ENCODE results near the gene TMEM181. TPM values are rescaled to one million over a fixed set of nuclear protein-coding genes. Genes with fewer than 3 reads are reported as not detected.
"Not testable (repeated sequence)": the region's sequence is repeated elsewhere in the genome, so short reads cannot be mapped to it uniquely, and the experiment has no call there.

The TMEM181 gene
- total RNA-seq, 1 donor from 2014 or later = 57.9 TPM

GRCh38 chr6:158536891-158537798 is 22.7 kb upstream of the TMEM181 start:
- no peak for DNase-seq

- no peak for DNase-seq
Measured at GRCh38 chr6:158538741-158539140, 21.1 kb upstream of the TMEM181 start.

GRCh38 chr6:158539413-158539812 is 20.5 kb upstream of the TMEM181 start:
- no peak for DNase-seq

- DNase-seq = no peak
Measured at GRCh38 chr6:158539881-158540280, 20.0 kb upstream of the TMEM181 start.

- no peak for DNase-seq
Measured at GRCh38 chr6:158543606-158544185, 16.2 kb upstream of the TMEM181 start.

DNA sequence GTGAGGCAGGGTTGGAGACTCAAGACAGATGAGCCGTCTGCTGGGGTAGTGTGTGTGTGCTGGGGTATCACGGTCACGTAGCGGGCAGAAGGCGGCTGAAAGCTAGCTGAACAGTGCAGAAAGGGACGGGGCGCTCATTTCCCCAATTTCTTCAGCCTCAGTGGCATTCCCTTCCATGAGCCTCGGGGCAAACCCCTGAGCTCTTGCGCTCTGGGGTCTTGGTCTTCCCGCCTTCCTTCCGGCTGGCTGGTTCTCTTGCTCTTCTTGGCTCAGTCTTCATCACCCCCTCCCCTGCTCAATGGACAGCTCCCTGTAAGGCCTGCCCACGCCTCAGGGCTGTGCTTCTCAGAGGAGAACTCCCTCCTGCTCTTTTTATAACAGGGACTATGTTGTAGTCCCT is 15.5 kb upstream of the TMEM181 start:
- no peak for DNase-seq

DNA sequence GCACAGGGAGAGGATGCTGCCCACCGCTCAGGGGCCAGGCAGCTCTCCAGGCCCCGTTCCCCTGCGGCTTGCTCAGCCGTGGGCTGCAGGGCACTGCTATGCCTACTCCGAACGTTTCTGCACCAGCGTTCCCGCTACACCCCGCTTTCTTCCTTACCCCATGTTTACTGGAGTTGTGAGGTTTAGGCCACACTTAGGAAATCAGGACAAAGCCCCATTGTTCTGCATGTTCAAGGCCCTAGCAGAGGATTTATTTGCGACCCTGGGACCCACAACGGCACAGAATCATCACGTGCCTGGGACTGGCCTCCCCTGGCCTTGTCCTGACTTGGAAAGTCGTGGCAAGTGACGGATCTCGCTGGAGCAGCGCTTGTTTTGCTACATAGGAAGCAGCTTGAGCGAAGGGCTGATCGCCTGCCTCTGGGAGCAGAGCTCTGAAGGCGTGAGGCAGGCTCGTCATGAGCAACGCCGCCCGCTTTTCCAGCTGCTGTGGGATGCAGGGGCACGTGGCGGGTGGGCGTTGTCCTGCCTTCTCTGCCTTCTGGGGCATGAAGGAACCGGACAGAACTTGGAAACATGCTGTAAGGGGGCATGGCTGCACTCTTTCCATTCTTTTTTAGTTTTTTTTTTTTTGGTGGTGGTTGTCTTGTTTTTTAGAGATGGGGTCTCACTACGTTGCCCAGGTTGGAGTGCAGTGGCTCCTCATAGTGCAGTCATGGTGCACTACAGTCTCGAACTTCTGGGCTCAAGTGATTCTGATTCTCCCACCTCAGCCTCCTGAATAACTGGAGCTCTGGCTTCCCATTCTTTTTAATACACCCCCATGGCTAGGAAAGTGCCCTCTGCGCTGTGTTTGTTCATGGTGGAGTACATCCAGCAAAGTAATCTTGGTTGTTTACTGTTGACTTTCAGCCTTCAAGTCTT is 14.6 kb upstream of the TMEM181 start:
- DNase-seq = no peak

- DNase-seq = no peak
Measured at GRCh38 chr6:158548418-158549161, 11.3 kb upstream of the TMEM181 start.

GRCh38 chr6:158552055-158552795 is 7.7 kb upstream of the TMEM181 start:
- no peak for DNase-seq

GRCh38 chr6:158552796-158553138 is 7.1 kb upstream of the TMEM181 start:
- DNase-seq = no peak

DNA sequence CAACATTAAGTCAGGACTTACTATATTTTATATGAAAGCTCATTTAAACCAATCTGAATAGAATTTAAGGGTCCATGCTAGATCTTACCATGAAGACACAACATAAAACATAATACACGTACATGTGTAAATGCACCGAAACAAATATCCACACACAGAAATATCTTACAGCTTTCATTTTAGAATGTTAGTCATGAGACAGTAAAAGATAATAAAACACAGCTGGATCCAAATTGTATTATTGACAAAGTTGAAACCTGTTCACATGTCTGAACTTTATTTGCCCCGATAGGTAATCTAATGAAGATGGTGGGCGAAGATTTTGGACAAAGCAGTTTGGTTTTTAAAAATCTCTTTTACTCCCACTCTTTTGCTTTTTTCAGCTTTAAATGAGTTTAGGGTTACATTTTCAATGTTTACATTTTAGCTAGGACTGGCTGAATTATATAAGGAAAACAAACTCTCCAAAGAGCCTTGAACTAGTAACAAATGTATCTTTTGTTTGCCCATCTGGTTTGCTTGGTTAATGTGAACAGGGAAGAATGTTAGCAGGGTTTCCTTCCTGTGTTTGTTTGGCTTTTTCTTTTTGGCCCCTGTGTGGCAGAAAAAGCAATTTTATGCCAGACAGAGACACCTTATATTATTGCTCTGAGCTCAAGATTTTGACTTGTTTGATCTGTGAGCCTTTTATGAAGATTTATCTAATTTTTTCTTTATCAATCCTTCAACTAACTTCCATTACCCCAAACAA is 5.1 kb upstream of the TMEM181 start:
- DNase-seq = peak; percentile 74

DNA sequence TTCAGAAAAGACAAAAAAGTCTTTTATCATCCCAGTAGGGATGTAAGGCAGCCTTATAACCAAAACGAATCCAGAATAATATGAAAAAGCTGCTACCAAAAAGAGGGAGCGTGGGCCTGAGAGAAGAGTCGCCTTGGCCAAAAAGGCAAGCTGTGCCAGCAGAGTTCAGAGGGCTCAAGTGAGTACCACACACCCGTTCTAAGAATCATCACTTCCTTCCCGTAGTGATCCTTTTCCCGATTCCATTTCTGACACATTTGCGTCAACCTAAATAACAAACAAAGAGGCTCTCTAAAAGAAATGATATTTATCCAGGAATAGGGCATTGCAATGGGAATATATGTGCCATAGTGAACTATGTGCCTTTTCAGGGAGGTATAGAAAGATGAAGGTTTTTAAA is 3.8 kb upstream of the TMEM181 start:
- peak; percentile 86 for DNase-seq

DNA sequence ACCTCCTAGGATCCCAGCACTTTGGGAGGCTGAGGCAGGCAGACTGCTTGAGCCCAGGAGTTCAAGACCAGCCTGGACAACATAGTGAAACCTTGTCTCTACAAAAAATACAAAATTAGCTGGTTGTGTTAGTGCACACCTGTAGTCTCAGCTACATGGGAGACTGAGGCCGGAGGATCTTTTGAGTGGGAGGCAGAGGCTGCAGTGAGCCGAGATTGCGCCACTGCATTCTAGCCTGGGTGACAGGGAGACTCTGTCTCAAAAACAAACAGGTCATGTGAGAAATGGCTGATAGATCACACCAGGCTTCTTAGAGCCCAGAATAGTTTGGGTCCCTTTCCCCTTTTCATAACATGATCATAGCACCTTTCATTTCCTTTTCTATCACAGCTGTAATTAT is 2.8 kb upstream of the TMEM181 start:
- not testable (repeated sequence) for DNase-seq

GRCh38 chr6:158557927-158558326 is 2.0 kb upstream of the TMEM181 start:
- DNase-seq = no peak

DNA sequence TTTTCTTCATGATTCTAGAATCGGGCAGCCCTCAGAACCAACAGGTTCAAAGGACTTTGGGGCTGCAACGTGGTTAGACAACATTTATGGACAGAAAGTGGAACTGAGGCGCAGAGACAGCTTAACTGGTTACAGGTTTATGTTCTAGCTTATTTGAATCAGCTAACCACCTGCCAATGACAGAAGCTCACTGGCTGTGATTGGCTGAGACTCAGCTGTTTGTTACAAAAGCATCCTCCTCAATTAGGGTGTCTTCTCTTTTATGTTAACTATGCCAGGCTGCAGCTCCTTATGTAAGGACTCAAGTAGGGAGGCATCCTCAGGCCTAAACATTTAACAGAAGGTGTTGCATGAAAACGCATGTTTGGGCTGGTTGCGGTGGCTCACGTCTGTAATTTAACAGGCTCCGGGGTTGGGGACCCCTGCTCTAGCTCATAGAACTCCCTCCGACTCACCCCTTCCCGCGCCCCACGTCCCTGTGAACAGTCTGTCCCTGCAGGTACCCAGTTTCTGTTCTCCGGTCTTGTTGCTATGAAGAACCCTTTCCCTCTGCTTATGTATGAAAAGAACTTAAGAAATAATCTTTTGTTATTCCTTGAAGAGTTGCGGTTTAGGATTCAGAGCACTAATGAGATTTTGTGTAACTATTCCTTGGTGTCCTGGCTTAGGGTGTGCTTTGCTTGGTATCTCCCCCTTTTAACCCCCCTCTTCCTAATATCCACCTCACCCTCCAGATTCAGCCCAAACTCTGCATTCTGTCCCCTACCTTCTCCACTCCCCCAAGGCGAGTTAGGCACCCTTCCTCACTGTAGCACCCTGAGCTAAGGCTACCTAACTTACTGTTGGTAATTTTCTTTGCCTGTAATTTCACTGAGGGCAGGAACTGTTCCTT is 1.2 kb upstream of the TMEM181 start:
- no peak for DNase-seq

GRCh38 chr6:158559338-158559894 is 475 bp upstream of the TMEM181 start:
- no peak for DNase-seq

- peak; percentile 35 for DNase-seq
Measured at GRCh38 chr6:158560836-158561320, 987 bp downstream of the TMEM181 start.

- no peak for DNase-seq
Measured at GRCh38 chr6:158561321-158561884, 1.5 kb downstream of the TMEM181 start.

- DNase-seq = no peak
Measured at GRCh38 chr6:158561938-158562337, 2.0 kb downstream of the TMEM181 start.

Measured in dermis blood vessel endothelial cell (primary cell).